Measurements from ENCODE around the gene RPS6KL1. TPM values are rescaled to one million over a fixed set of nuclear protein-coding genes. Genes with fewer than 3 reads are reported as not detected.

RPS6KL1 gene
- total RNA-seq, 5 donors from 2014 or later (not counting 1 experiment from before 2014, with no cell fraction given) = 3.2 to 15.3 (median 6.2) TPM

GRCh38 chr14:74888164-74889158 is 34.6 kb downstream of the RPS6KL1 start:
- peaks cover 48 to 53% (median 49%) of the 10 kb centered on the region in 3 donors for H3K4me1 Mint-ChIP-seq
- Histone ChIP-seq H3K27ac (ENCODE audit: low read length) (peak overlapping the region; percentile 9), H3K27me3 (replicated peaks in 1 of 2; ENCODE audit: control insufficient read depth in 2 of 2, extremely low read depth in 1 of 2, insufficient read depth in 2 of 2, low read length in 1 of 2) (no peaks in the 10 kb centered on the region), H3K9me3 (no peaks in the 10 kb centered on the region), H3K36me3 (ENCODE audit: control insufficient read depth in 2 of 2, extremely low read depth in 1 of 2, insufficient read depth in 1 of 2, low read length in 1 of 2) (peaks cover 11 to 61% of the 10 kb centered on the region in 2 donors), H3K4me1 (ENCODE audit: control insufficient read depth in 1 of 2, extremely low read depth in 1 of 2, insufficient read depth in 2 of 2, low read length in 2 of 2) (peaks cover 11 to 36% of the 10 kb centered on the region in 2 experiments), H3K4me3 (ENCODE audit: control insufficient read depth in 1 of 2, extremely low read depth in 1 of 2, low read length in 1 of 2) (no peak overlapping the region)
- peak overlapping the region in 1 of 3 donors; percentile 21 for H3K4me3 Mint-ChIP-seq
- POLR2A ChIA-PET = interaction anchor here in 1 of 2 donors (0.7 kb wide), 1 partner anchor 426 kb away, joined by 6 read pairs; no protein-coding TSS in a partner anchor
- H3K27ac Mint-ChIP-seq = peak overlapping the region; percentile 55 to 86
- peaks cover 43% of the 10 kb centered on the region for H3K36me3 Mint-ChIP-seq
- peak in 2 of 4 experiments; percentile 12 to 20 for ATAC-seq (replicated peaks in 1 of 4)
- WGBS (ENCODE audit: insufficient coverage) = 100% methylated on average over 2 of the region's 12 CpGs
- no peaks in the 10 kb centered on the region for H3K9me3 Mint-ChIP-seq
- DNase-seq = no peak
- CTCF ChIA-PET = interaction anchor here (0.8 to 2.7 kb wide), 4 partner anchors 10 to 678 kb away, joined by 4 to 9 read pairs (median 5); no protein-coding TSS in a partner anchor
- no peaks in the 10 kb centered on the region for H3K27me3 Mint-ChIP-seq

DNA sequence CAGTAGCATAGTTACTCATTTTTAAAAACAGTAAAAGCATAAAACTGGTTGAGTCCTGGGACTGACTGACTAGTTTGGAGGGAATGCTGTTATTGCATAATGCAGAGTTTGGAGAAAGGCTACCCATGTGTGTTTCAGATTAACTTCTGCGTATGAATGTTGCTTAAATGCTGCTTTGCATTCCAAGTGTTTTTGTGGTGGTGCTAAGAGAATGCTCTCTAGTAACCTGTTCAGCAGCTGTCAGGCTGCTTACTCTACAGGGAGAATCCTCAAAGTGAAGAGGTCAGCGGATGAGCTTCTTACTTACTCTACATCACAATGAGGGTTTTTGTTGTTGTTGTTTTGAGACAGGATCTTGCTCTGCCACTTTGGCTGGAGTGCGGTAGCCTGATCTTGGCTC is 37.1 kb downstream of the RPS6KL1 start:
- POLR2A ChIA-PET = no interaction called here
- Histone ChIP-seq H3K27me3 (replicated peaks in 1 of 2; ENCODE audit: control insufficient read depth in 2 of 2, extremely low read depth in 1 of 2, insufficient read depth in 2 of 2, low read length in 1 of 2) (no peaks in the 10 kb centered on the region), H3K9me3 (no peaks in the 10 kb centered on the region), H3K4me1 (ENCODE audit: control insufficient read depth in 1 of 2, extremely low read depth in 1 of 2, insufficient read depth in 2 of 2, low read length in 2 of 2) (peaks cover 19 to 53% of the 10 kb centered on the region in 2 experiments), H3K36me3 (ENCODE audit: control insufficient read depth in 2 of 2, extremely low read depth in 1 of 2, insufficient read depth in 1 of 2, low read length in 1 of 2) (peaks cover 8 to 37% of the 10 kb centered on the region in 2 donors), H3K4me3 (ENCODE audit: control insufficient read depth in 1 of 2, extremely low read depth in 1 of 2, low read length in 1 of 2) (no peak overlapping the region), H3K27ac (ENCODE audit: low read length) (no peak overlapping the region)
- Mint-ChIP-seq H3K27ac (peak overlapping the region; percentile 55 to 81), H3K27me3 (no peaks in the 10 kb centered on the region), H3K9me3 (no peaks in the 10 kb centered on the region), H3K4me3 (peak overlapping the region in 1 of 3 donors; percentile 15), H3K4me1 (peaks cover 65 to 69% (median 68%) of the 10 kb centered on the region in 3 donors), H3K36me3 (peaks cover 27% of the 10 kb centered on the region)
- DNase-seq = no peak
- WGBS (ENCODE audit: insufficient coverage) = no CpG with 5 or more reads among the region's 3 CpGs
- CTCF ChIA-PET = no interaction called here
- ATAC-seq (replicated peaks in 1 of 4) = no peak

DNA sequence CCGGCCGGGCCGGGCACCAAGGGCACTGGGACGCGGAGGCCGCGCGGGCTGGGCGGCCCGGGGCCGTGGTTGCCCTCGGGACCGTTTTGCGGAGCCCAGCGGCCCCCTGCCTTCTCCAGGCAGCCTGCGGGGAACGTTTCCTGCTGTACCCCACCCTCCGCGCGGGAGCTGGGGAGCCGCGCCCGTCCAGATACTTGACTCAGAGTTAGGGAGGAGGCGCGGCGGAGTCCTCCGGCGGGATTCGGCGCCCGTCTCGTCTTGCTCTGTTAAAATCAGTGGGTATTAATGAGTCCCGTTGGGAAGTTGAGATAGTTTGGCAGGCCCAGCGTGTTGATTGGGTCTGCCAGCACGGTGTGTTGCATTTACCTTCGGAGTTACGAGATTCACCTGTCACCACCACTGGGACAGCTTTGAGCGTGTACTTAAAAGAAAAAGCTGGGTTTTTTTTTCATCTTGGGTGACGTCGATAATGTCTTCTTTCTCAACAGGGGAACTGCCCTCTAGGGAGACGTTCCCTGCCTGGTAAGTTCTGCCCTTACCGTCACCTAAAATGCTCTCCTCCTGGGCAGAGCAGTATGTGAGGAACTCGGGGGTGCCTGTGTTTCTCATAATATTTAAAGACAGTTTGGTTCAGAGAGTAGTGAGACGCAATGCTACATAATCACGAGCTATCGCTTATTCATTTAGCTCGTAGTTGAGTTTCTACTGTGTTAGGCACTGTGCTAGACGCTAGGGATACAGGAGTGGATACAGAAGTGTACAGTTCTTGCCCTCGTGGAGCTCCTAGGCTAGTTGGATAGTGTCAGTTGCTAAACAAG is 40.7 kb downstream of the RPS6KL1 start:
- Histone ChIP-seq H3K9me3 (no peaks in the 10 kb centered on the region), H3K36me3 (ENCODE audit: control insufficient read depth in 2 of 2, extremely low read depth in 1 of 2, insufficient read depth in 1 of 2, low read length in 1 of 2) (peaks cover 6 to 15% of the 10 kb centered on the region in 2 donors), H3K4me3 (ENCODE audit: control insufficient read depth in 1 of 2, extremely low read depth in 1 of 2, low read length in 1 of 2) (peak overlapping the region; percentile 92 to 94), H3K27ac (ENCODE audit: low read length) (peak overlapping the region; percentile 89), H3K27me3 (replicated peaks in 1 of 2; ENCODE audit: control insufficient read depth in 2 of 2, extremely low read depth in 1 of 2, insufficient read depth in 2 of 2, low read length in 1 of 2) (no peaks in the 10 kb centered on the region), H3K4me1 (ENCODE audit: control insufficient read depth in 1 of 2, extremely low read depth in 1 of 2, insufficient read depth in 2 of 2, low read length in 2 of 2) (peaks cover 15 to 51% of the 10 kb centered on the region in 2 experiments)
- peaks cover 14% of the 10 kb centered on the region for H3K36me3 Mint-ChIP-seq
- H3K4me1 Mint-ChIP-seq = peaks cover 67 to 70% (median 69%) of the 10 kb centered on the region in 3 donors
- H3K27ac Mint-ChIP-seq = peak overlapping the region; percentile 98
- CTCF ChIA-PET = interaction anchor here (0.5 to 3.7 kb wide), 13 partner anchors 10 to 1650 kb away, joined by 3 to 31 read pairs (median 3); partner anchors contain the start of gene RPS6KL1 (in 1 of the 2)
- H3K27me3 Mint-ChIP-seq = no peaks in the 10 kb centered on the region
- peak; percentile 64 to 77 (median 69) for ATAC-seq (replicated peaks in 1 of 4)
- peak in 34 of 35 experiments; percentile 33 to 80 (median 49) for DNase-seq
- no peaks in the 10 kb centered on the region for H3K9me3 Mint-ChIP-seq
- WGBS (ENCODE audit: insufficient coverage) = 2% methylated on average over 42 of the region's 49 CpGs
- POLR2A ChIA-PET = interaction anchor here (0.5 to 1.7 kb wide), 8 partner anchors 11 to 1987 kb away, joined by 3 to 9 read pairs (median 4); partner anchors contain the start of gene RPS6KL1 (in 1 of the 2)
- peak overlapping the region; percentile 93 to 100 (median 97) for H3K4me3 Mint-ChIP-seq

DNA sequence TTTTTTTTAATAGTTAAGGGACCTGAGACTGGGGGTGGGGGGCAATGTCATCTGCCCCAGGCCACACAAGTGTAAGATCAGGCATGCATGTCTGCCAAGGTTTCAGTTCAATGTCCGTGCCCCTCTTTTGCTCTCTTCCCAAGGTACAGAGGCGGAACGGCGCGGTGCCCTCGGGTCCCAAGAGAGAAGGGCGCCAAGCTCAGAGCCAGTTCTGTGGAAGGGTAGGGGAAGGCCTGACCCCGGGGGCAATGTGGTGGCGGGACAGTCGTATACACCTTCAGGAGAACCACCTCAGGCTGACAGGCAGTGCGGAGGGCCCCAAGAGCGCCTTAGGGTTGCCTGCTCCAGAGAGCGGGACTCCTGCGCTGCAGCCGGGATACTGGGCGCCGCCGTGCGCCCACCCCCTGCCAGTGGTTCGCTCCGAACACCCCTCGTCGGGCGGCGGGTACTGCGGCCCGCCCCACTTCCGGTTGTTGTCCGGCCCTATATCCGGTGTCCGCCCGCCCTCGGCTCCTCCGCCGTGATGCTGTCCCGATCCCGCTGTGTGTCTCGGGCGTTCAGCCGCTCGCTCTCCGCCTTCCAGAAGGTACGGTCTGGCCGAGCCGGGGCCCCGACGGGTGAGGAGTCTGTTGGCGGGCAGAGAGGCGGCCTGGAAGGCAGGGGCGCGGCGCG is 41.5 kb downstream of the RPS6KL1 start, which contains the start of gene DLST:
Gene DLST, plus strand, starts transcription at position 486 of the 672 bp plus-strand sequence. Its CDS starts 38 bp downstream, at position 524.
- Mint-ChIP-seq H3K27ac (peak within 1 kb of the TSS; percentile 98), H3K9me3 (no peaks in the 10 kb centered on the region), H3K4me3 (peak within 1 kb of the TSS; percentile 93 to 100 (median 97)), H3K27me3 (no peaks in the 10 kb centered on the region), H3K36me3 (peaks cover 14% of the 10 kb centered on the region), H3K4me1 (peaks cover 65 to 69% (median 67%) of the 10 kb centered on the region in 3 donors)
- Histone ChIP-seq H3K36me3 (ENCODE audit: control insufficient read depth in 2 of 2, extremely low read depth in 1 of 2, insufficient read depth in 1 of 2, low read length in 1 of 2) (peaks cover 6 to 9% of the 10 kb centered on the region in 2 donors), H3K9me3 (no peaks in the 10 kb centered on the region), H3K4me3 (ENCODE audit: control insufficient read depth in 1 of 2, extremely low read depth in 1 of 2, low read length in 1 of 2) (peak within 1 kb of the TSS; percentile 92 to 94), H3K27me3 (replicated peaks in 1 of 2; ENCODE audit: control insufficient read depth in 2 of 2, extremely low read depth in 1 of 2, insufficient read depth in 2 of 2, low read length in 1 of 2) (no peaks in the 10 kb centered on the region), H3K4me1 (ENCODE audit: control insufficient read depth in 1 of 2, extremely low read depth in 1 of 2, insufficient read depth in 2 of 2, low read length in 2 of 2) (peaks cover 15 to 50% of the 10 kb centered on the region in 2 experiments), H3K27ac (ENCODE audit: low read length) (peak within 1 kb of the TSS; percentile 89)
- ChIA-PET POLR2A (interaction anchor here in 1 of 2 donors (0.6 to 1.7 kb wide), 4 partner anchors 24 to 646 kb away, joined by 3 to 16 read pairs (median 4); partner anchors contain the start of gene RPS6KL1), CTCF (interaction anchor here (0.5 to 3.7 kb wide), 8 partner anchors 12 to 123 kb away, joined by 3 to 31 read pairs (median 3); partner anchors contain the start of gene RPS6KL1 (in 1 of the 2))
- WGBS (ENCODE audit: insufficient coverage) = under 1% methylated on average over 45 of the region's 53 CpGs
- peak; percentile 57 to 90 (median 74) for DNase-seq
- ATAC-seq (replicated peaks in 1 of 4) = peak; percentile 83 to 92 (median 90)

DNA sequence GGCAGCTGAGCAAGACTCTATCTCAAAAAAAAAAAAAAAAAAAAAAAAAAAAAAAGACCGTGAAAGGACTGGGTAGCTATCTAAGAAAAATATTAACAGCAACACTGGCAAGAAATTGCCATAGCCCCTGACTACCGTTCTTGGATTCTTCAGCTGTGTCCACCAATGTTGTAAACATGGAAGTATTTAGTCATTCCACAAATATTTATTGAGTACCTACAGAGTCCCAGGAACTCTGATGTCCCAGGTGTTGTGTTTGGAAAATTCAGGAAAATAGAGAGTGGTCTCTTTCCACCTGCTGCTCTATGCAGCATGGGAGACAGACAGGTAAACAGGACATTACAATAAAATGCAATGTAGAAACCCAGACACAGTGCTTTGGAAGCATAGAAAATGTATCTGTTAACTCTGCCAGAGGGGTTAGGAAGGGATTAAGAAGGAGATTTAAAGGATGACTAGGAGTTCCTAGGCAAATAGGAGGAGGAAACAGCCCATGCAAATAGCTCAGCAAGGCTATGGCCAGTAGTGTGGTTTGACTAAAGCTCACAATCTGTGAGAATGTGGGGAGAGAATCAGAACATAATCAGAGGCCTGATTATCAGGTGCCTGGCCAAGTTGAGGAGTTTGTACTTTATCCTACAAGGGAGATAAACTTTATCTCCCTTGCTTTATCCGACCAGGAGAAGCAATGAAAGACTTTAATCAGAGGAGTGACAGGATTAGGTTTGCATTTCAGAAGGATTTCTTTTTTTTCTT is 43.5 kb downstream of the RPS6KL1 start:
- Histone ChIP-seq H3K4me3 (ENCODE audit: control insufficient read depth in 1 of 2, extremely low read depth in 1 of 2, low read length in 1 of 2) (no peak overlapping the region), H3K36me3 (ENCODE audit: control insufficient read depth in 2 of 2, extremely low read depth in 1 of 2, insufficient read depth in 1 of 2, low read length in 1 of 2) (peaks cover 0 to 2% of the 10 kb centered on the region in 2 donors), H3K4me1 (ENCODE audit: control insufficient read depth in 1 of 2, extremely low read depth in 1 of 2, insufficient read depth in 2 of 2, low read length in 2 of 2) (peaks cover 11 to 49% of the 10 kb centered on the region in 2 experiments), H3K27ac (ENCODE audit: low read length) (peak overlapping the region; percentile 34), H3K9me3 (no peaks in the 10 kb centered on the region), H3K27me3 (replicated peaks in 1 of 2; ENCODE audit: control insufficient read depth in 2 of 2, extremely low read depth in 1 of 2, insufficient read depth in 2 of 2, low read length in 1 of 2) (no peaks in the 10 kb centered on the region)
- Mint-ChIP-seq H3K9me3 (no peaks in the 10 kb centered on the region), H3K36me3 (peaks cover 4% of the 10 kb centered on the region), H3K27me3 (no peaks in the 10 kb centered on the region), H3K4me1 (peaks cover 61 to 65% (median 63%) of the 10 kb centered on the region in 3 donors), H3K27ac (peak overlapping the region; percentile 72 to 85), H3K4me3 (peak overlapping the region; percentile 35 to 93 (median 42))
- POLR2A ChIA-PET = interaction anchor here (0.6 to 0.7 kb wide), 3 partner anchors 8 to 259 kb away, joined by 3 to 5 read pairs (median 3); no protein-coding TSS in a partner anchor
- ATAC-seq (replicated peaks in 1 of 4) = no peak
- WGBS (ENCODE audit: insufficient coverage) = no CpG with 5 or more reads among the region's 3 CpGs
- CTCF ChIA-PET = interaction anchor here (0.6 to 5.2 kb wide), 11 partner anchors 8 to 609 kb away, joined by 3 to 41 read pairs (median 5); no protein-coding TSS in a partner anchor
- no peak for DNase-seq
